Astrocyte of the cerebellum (primary cell): ENCODE data around the gene DOCK4.

Experiments used
- DNase-seq: peaks from one replicate; pipeline ENCODE4 v3.0.0-alpha.2; 2011; ENCODE audit warnings: low read depth
- H3K4me3 ChIP-seq: 2 replicates; pipeline ENCODE4 v1.5.1; 2011; ENCODE audit warnings: mild to moderate bottlenecking, low read depth, low read length, moderate library complexity
- CTCF ChIP-seq: IDR thresholded peaks from 2 replicates; pipeline ENCODE4 v1.5.1; 2012; ENCODE audit warnings: low read length, low read depth, moderate library complexity, mild to moderate bottlenecking; ENCODE audit errors: missing control alignments
- in situ Hi-C: cut with HindIII; loops from 2 replicates; pipeline ENCODE4 v1.10.0; 2017; ENCODE audit warnings: low sequenced_read_pairs

Gene DOCK4

GRCh38 chr7:111903797-111904196 lies 302.4 kb downstream of the DOCK4 start:
- in situ Hi-C loops = no loop called here
- DNase-seq = no peak

DNA sequence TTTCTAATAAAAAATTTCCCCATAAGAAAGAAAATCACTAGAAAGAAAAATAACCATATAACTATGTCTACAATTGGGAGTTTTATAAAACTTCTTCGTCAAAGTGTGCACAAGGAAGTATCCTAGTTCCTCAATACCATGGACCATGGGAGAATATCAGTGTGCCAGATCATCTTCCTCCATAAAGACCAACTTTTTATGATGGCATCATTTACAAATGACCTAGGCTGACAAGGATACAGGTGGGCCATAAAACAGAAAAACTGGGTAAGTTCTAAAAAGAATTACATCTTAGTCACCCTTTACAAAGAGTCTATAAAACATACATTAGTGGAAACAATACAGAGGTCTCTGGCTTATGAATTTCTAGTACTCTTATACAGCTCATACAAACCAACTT lies 303.2 kb downstream of the DOCK4 start:
- H3K4me3 ChIP-seq = no peak overlapping the region
- in situ Hi-C loops = no loop called here
- no peak for DNase-seq
- no peak for TF ChIP-seq CTCF

More at GRCh38 chr7:111903797-111904196, 302.4 kb downstream of the DOCK4 start:
- H3K4me3 ChIP-seq = no peak overlapping the region
- TF ChIP-seq CTCF = no peak

GRCh38 chr7:111900283-111900682 lies 305.9 kb downstream of the DOCK4 start:
- no peak for DNase-seq
- in situ Hi-C loops = no loop called here
- no peak for TF ChIP-seq CTCF
- no peak overlapping the region for H3K4me3 ChIP-seq

- H3K4me3 ChIP-seq = no peak overlapping the region
- TF ChIP-seq CTCF = no peak
- in situ Hi-C loops = no loop called here
- DNase-seq = no peak
These were observed 311.1 kb downstream of the DOCK4 start for GRCh38 chr7:111895049-111895448.

- in situ Hi-C loops = no loop called here
- no peak overlapping the region for H3K4me3 ChIP-seq
- TF ChIP-seq CTCF = no peak
- DNase-seq = no peak
These were observed 311.7 kb downstream of the DOCK4 start for GRCh38 chr7:111894518-111894917.

DNA sequence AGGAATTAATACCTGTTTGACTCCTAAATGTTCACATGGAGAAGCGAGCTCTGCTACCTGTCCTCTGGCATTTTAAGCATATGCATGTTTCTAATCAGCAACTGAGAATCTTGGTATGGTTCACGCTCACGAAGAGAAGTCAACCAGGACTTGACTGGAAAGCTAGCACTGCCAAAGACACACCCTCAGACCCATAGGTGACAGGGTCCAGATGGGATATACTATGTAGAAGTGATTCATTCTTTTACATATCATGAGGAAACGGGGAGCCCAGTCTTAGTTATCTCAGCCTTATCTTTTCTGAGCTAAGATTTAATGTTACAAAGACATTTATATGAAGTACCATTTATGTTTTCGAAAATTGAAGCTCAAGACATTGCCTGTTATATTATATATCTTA lies 313.0 kb downstream of the DOCK4 start:
- DNase-seq = no peak
- TF ChIP-seq CTCF = no peak
- no peak overlapping the region for H3K4me3 ChIP-seq
- in situ Hi-C loops = no loop called here

DNA sequence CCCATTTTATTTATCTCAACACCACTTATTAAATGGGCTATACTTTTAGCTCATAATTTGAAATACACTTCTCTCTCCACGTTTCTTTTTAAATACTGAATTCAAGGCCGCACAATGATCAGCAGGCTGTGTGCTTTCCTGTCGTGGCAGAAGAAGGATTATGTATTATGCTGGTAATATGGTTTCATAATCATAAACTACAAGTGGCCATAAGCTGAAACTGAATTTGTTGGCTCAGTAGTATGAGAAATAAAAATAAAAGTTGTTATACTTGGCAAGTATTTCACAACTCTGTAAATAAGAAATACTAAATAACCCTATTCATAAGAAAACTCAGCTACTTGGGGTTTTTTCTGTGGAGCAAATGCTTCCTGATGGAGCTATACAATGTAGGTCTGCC lies 313.6 kb downstream of the DOCK4 start:
- DNase-seq = no peak
- in situ Hi-C loops = no loop called here
- no peak for TF ChIP-seq CTCF
- H3K4me3 ChIP-seq = no peak overlapping the region
